Lung (tissue), 12 donors: ENCODE measurements around the gene CATSPER4. TPM values are rescaled to one million over a fixed set of nuclear protein-coding genes. Genes with fewer than 3 reads are reported as not detected.

ENCODE experiments used
- ATAC-seq: fragments of 200-7000 bp; cut with Tn5 transposase; one replicate; pipeline ENCODE4 v1.9.1; 2020; ENCODE audit warnings: moderate number of reproducible peaks; ENCODE audit not compliant: insufficient read depth, low FRiP score
- DNase-seq, 3 donors: peaks; one replicate each; pipeline ENCODE4 v3.0.0-alpha.2; 2013 to 2017
- H3K27ac ChIP-seq, 2 donors: one replicate each; pipeline ENCODE4 v1.5.1; 2013; ENCODE audit warnings: mild to moderate bottlenecking in 2 of 2, moderate library complexity in 2 of 2, control low read depth in 1 of 2, inconsistent platforms in 1 of 2, low read depth in 1 of 2, low read length in 1 of 2
- H3K27me3 ChIP-seq, 3 donors: one replicate each; pipeline ENCODE4 v1.5.1; 2013; ENCODE audit warnings: low read length in 2 of 3; ENCODE audit not compliant: control insufficient read depth in 3 of 3, insufficient read depth in 3 of 3
- H3K36me3 ChIP-seq, 4 donors: one replicate each; pipeline ENCODE4 v1.5.1; 2013; ENCODE audit warnings: low read length in 4 of 4, mild to moderate bottlenecking in 1 of 4, moderate library complexity in 1 of 4; ENCODE audit not compliant: control insufficient read depth in 4 of 4, insufficient read depth in 4 of 4
- H3K4me1 ChIP-seq, 5 donors: one replicate each; pipeline ENCODE4 v1.5.1; 2013; ENCODE audit warnings: low read length in 5 of 5, mild to moderate bottlenecking in 2 of 5, moderate library complexity in 1 of 5; ENCODE audit not compliant: control insufficient read depth in 5 of 5, insufficient read depth in 5 of 5
- H3K4me3 ChIP-seq: one replicate; pipeline ENCODE4 v1.5.1; 2013; ENCODE audit warnings: mild to moderate bottlenecking, control low read depth, moderate library complexity
- H3K9ac ChIP-seq, 2 donors: one replicate each; pipeline ENCODE4 v1.5.1; 2013; ENCODE audit warnings: low read length in 2 of 2, control low read depth in 1 of 2; ENCODE audit not compliant: insufficient read depth in 1 of 2
- H3K9me3 ChIP-seq, 4 donors: one replicate each; pipeline ENCODE4 v1.5.1; 2013; ENCODE audit warnings: low read length in 3 of 4, mild to moderate bottlenecking in 1 of 4, moderate library complexity in 1 of 4; ENCODE audit not compliant: control insufficient read depth in 4 of 4, insufficient read depth in 3 of 4
- WGBS, 2 donors: extraction: QIAGEN DNeasy Blood & Tissue Kit; methylation state at CpG; one replicate each; pipeline ENCODE4 v1.1.7; 2013; 5-methylcytosine and 5-hydroxymethylcytosine counted together
- polyA plus RNA-seq, 2 donors: library from polyadenylated mRNA; stranded (reverse); fragments of 200-250 nt; gene quantifications; one replicate each; pipeline ENCODE4 v1.2.1, GENCODE V29; 2013
- total RNA-seq, 2 donors: library from RNA; depleted of rRNA in 1 of 2; stranded (reverse); fragments of >200 nt in 1 of 2; gene quantifications; one replicate each; pipeline ENCODE4 v1.2.1, GENCODE V29; 2014 to 2021
- TF ChIP-seq, protein P1 (sequence below): IDR thresholded peaks from 2 replicates; pipeline ENCODE4 v1.5.1; 2012; ENCODE audit warnings: mild to moderate bottlenecking; ENCODE audit errors: control extremely low read depth, extremely low read depth
- donor health status: control.
- donor health status: control.
- donor health status: Bipolar disorder and iron deficiency.
- donor health status: healthy.
- donor health status: DM: yes; HTN: yes; CAD: no.

CATSPER4 gene
- total and polyA plus RNA-seq, 4 donors: not detected

DNA sequence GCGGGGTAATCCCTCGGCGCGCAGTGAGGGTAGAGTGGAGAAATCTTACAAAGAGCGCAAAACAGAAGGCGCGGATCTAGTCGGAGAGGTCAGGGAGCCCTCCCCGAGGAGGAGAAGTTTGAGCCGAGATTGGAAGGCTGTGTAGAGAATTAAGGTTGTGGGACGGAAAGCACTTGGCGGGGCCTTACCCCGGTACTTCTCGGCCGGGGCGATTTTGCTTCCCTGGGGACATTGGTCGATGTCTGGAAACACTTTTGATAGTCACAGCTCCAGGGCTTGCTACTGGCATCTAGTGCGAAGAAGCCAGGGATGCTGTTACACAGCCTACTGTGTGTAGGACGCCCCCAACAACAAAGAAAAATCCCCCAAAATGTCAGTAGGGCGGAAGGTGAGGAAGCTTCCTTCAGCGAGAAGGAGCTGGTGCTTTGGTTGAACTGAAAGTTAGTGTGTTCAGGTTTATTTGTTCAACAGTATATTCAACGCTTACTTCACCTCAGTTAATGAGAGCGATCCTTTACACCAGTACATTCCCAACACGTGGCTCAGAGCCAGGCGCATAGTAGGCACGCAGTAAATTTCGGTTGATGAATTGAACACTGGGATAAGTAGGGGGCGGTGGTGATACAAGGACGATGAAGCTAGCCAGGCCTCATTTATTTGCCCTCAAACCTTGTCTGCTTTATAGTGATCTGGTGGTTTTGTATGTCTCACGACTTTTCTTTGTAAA, 44.4 kb downstream of the CATSPER4 start:
- peaks cover 0 to 4% (median 0%) of the 10 kb centered on the region in 4 donors for H3K36me3 ChIP-seq
- WGBS, 2 donors: 2 to 3% methylated on average over 30 of the region's 30 CpGs
- peak overlapping the region; percentile 88 to 95 for H3K27ac ChIP-seq
- no peaks in the 10 kb centered on the region for H3K27me3 ChIP-seq
- TF ChIP-seq, protein P1, sequence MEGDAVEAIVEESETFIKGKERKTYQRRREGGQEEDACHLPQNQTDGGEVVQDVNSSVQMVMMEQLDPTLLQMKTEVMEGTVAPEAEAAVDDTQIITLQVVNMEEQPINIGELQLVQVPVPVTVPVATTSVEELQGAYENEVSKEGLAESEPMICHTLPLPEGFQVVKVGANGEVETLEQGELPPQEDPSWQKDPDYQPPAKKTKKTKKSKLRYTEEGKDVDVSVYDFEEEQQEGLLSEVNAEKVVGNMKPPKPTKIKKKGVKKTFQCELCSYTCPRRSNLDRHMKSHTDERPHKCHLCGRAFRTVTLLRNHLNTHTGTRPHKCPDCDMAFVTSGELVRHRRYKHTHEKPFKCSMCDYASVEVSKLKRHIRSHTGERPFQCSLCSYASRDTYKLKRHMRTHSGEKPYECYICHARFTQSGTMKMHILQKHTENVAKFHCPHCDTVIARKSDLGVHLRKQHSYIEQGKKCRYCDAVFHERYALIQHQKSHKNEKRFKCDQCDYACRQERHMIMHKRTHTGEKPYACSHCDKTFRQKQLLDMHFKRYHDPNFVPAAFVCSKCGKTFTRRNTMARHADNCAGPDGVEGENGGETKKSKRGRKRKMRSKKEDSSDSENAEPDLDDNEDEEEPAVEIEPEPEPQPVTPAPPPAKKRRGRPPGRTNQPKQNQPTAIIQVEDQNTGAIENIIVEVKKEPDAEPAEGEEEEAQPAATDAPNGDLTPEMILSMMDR: no peak
- H3K4me1 ChIP-seq: peaks cover 0 to 10% (median 4%) of the 10 kb centered on the region in 5 donors
- no peaks in the 10 kb centered on the region for H3K9me3 ChIP-seq
- peak; percentile 20 to 43 (median 39) for DNase-seq
- H3K9ac ChIP-seq: peak overlapping the region; percentile 90 to 93
- no peak for ATAC-seq
- peak overlapping the region; percentile 57 for H3K4me3 ChIP-seq

GRCh38 chr1:26237230-26237966, 47.0 kb downstream of the CATSPER4 start:
- Histone ChIP-seq H3K4me3 (no peak overlapping the region), H3K4me1 (peaks cover 0 to 10% (median 4%) of the 10 kb centered on the region in 5 donors), H3K9ac (no peak overlapping the region), H3K27me3 (no peaks in the 10 kb centered on the region), H3K36me3 (peaks cover 0 to 4% (median 0%) of the 10 kb centered on the region in 4 donors), H3K27ac (peak overlapping the region in 1 of 2 donors; percentile 37), H3K9me3 (no peaks in the 10 kb centered on the region)
- WGBS, 2 donors: 46 to 64% methylated on average over 6 of the region's 6 CpGs
- TF ChIP-seq, protein P1: no peak
- ATAC-seq (no peak), DNase-seq (no peak)

DNA sequence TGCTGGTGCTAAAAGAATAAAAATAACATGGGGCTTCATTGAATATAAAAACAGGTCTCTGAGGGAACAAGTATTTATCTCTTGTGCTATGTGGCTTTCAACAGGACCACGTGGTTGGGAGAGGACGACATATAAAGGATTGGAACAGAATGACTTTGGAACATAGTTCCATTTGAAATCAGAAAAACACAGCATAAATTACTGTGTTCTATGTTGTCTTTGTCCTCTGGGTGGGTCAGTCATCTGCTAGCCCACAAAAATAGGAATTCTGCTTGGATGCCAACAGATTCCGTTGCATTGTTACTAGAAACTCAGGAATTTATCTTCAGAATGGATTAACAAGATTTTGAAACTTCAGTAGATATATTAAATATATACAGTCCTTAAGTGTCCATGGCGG, 49.5 kb downstream of the CATSPER4 start:
- 94 to 96% methylated on average over 4 of the region's 4 CpGs for WGBS, 2 donors
- ATAC-seq (no peak), DNase-seq (no peak)
- Histone ChIP-seq H3K9ac (no peak overlapping the region), H3K9me3 (no peaks in the 10 kb centered on the region), H3K4me3 (no peak overlapping the region), H3K36me3 (peaks cover 0 to 4% (median 0%) of the 10 kb centered on the region in 4 donors), H3K4me1 (peaks cover 0 to 10% (median 4%) of the 10 kb centered on the region in 5 donors), H3K27me3 (no peaks in the 10 kb centered on the region), H3K27ac (no peak overlapping the region)
- TF ChIP-seq, protein P1: no peak

Other genes starting within 250 kb of the CATSPER4 start
- 10 to 100 TPM; 10.6 to 15.2 TPM for gene PAFAH2, start 192.5 kb upstream of the CATSPER4 start, total RNA-seq
- gene PAFAH2, start 192.5 kb upstream of the CATSPER4 start, polyA plus RNA-seq: 1 to 10 TPM; 6.5 to 7.6 TPM
- under 1 TPM; 0.43 to 0.63 TPM for gene EXTL1, start 168.8 kb upstream of the CATSPER4 start, total RNA-seq
- under 1 TPM; 0.08 to 0.18 TPM for gene EXTL1, start 168.8 kb upstream of the CATSPER4 start, polyA plus RNA-seq
- under 1 TPM; 0.40 to 0.51 TPM for gene SLC30A2, start 144.5 kb upstream of the CATSPER4 start, total RNA-seq
- under 1 TPM; 0.02 to 0.08 TPM for gene SLC30A2, start 144.5 kb upstream of the CATSPER4 start, polyA plus RNA-seq
- under 1 TPM; 0.25 to 0.31 TPM for gene TRIM63, start 123.0 kb upstream of the CATSPER4 start, total RNA-seq
- gene TRIM63, start 123.0 kb upstream of the CATSPER4 start, polyA plus RNA-seq: under 1 TPM; 0.12 to 0.14 TPM
- gene PDIK1L, start 78.8 kb upstream of the CATSPER4 start, total RNA-seq: 10 to 100 TPM in 1 of 2 donors, 1 to 10 TPM in 1; 9.8 to 15.4 TPM
- 1 to 10 TPM; 2.9 TPM for gene PDIK1L, start 78.8 kb upstream of the CATSPER4 start, polyA plus RNA-seq
- gene FAM110D, start 31.5 kb upstream of the CATSPER4 start, total RNA-seq: 1 to 10 TPM; 1.1 to 3.2 TPM
- 1 to 10 TPM; 3.1 to 3.4 TPM for gene FAM110D, start 31.5 kb upstream of the CATSPER4 start, polyA plus RNA-seq
- gene C1orf232, start 21.6 kb upstream of the CATSPER4 start, total RNA-seq: not detected
- gene C1orf232, start 21.6 kb upstream of the CATSPER4 start, polyA plus RNA-seq: not detected
- gene ZNF593, start 20.7 kb upstream of the CATSPER4 start, total RNA-seq: 10 to 100 TPM; 19.7 to 32.8 TPM
- 100 to 1,000 TPM in 1 of 2 donors, 10 to 100 TPM in 1; 90.4 to 140 TPM for gene ZNF593, start 20.7 kb upstream of the CATSPER4 start, polyA plus RNA-seq
- not detected for gene ZNF593OS, start 18.8 kb upstream of the CATSPER4 start, total RNA-seq
- under 1 TPM; 0.29 to 0.65 TPM for gene ZNF593OS, start 18.8 kb upstream of the CATSPER4 start, polyA plus RNA-seq
- 10 to 100 TPM; 29.9 to 34.7 TPM for gene CNKSR1, start 13.1 kb upstream of the CATSPER4 start, total RNA-seq
- 10 to 100 TPM; 10.8 to 26.7 TPM for gene CNKSR1, start 13.1 kb upstream of the CATSPER4 start, polyA plus RNA-seq
- 10 to 100 TPM in 1 of 2 donors, 1 to 10 TPM in 1; 9.1 to 10.8 TPM for gene CEP85, start 43.6 kb downstream of the CATSPER4 start, total RNA-seq
- gene CEP85, start 43.6 kb downstream of the CATSPER4 start, polyA plus RNA-seq: 1 to 10 TPM; 5.4 to 6.4 TPM
- gene SH3BGRL3, start 89.5 kb downstream of the CATSPER4 start, total RNA-seq: 100 to 1,000 TPM in 1 of 2 donors, 10 to 100 TPM in 1; 17.2 to 317 TPM
- 100 to 1,000 TPM; 349 to 437 TPM for gene SH3BGRL3, start 89.5 kb downstream of the CATSPER4 start, polyA plus RNA-seq
- gene UBXN11, start 116.0 kb downstream of the CATSPER4 start, total RNA-seq: 10 to 100 TPM; 20.1 to 82.1 TPM
- gene UBXN11, start 116.0 kb downstream of the CATSPER4 start, polyA plus RNA-seq: 10 to 100 TPM; 43.2 to 66.6 TPM
- 100 to 1,000 TPM in 1 of 2 donors, 1 to 10 TPM in 1; 6.8 to 238 TPM for gene CD52, start 127.4 kb downstream of the CATSPER4 start, total RNA-seq
- 100 to 1,000 TPM; 402 to 600 TPM for gene CD52, start 127.4 kb downstream of the CATSPER4 start, polyA plus RNA-seq
- 1 to 10 TPM in 1 of 2 donors, under 1 TPM in 1; 0.37 to 3.8 TPM for gene CRYBG2, start 163.5 kb downstream of the CATSPER4 start, total RNA-seq
- 1 to 10 TPM; 1.5 to 7.7 TPM for gene CRYBG2, start 163.5 kb downstream of the CATSPER4 start, polyA plus RNA-seq
- under 1 TPM in 1 of 2 donors, not detected in 1; 0.40 TPM for gene ZNF683, start 182.1 kb downstream of the CATSPER4 start, total RNA-seq
- under 1 TPM; 0.17 to 0.55 TPM for gene ZNF683, start 182.1 kb downstream of the CATSPER4 start, polyA plus RNA-seq
- gene LIN28A, start 220.2 kb downstream of the CATSPER4 start, total RNA-seq: under 1 TPM in 1 of 2 donors, not detected in 1; 0.80 TPM
- gene LIN28A, start 220.2 kb downstream of the CATSPER4 start, polyA plus RNA-seq: not detected
- gene DHDDS, start 241.7 kb downstream of the CATSPER4 start, total RNA-seq: 10 to 100 TPM; 29.1 to 57.4 TPM
- 10 to 100 TPM; 22.6 to 36.4 TPM for gene DHDDS, start 241.7 kb downstream of the CATSPER4 start, polyA plus RNA-seq